ENCODE results near the gene MAEA.

- TF ChIP-seq CTCF (IDR thresholded peaks at IDR 0.05) (no peak), POLR2A (IDR thresholded peaks at IDR 0.05) (no peak)
These were observed 12.5 kb downstream of the MAEA start for GRCh38 chr4:1302159-1302558.

All from ovary (tissue), 3 donors.